HT-29 (cell line): ENCODE data around the gene COL9A2. TPM values are rescaled to one million over a fixed set of nuclear protein-coding genes. Genes with fewer than 3 reads are reported as not detected.

Experiments used
- DNase-seq: peaks from one replicate; pipeline ENCODE4 v3.0.0-alpha.2; 2015; ENCODE audit warnings: low spot score
- total RNA-seq: library from RNA; depleted of rRNA; stranded (reverse); fragments of >200 nt; shearing (Covaris generic); gene quantifications from 2 replicates; pipeline ENCODE4 v1.2.3, GENCODE V29; 2014; rRNA removed

Gene COL9A2
- total RNA-seq, 1 experiment from 2014 or later = 0.25 TPM

- no peak for DNase-seq
Measured at GRCh38 chr1:40264354-40264781, 52.7 kb downstream of the COL9A2 start.

GRCh38 chr1:40258445-40258769, 58.7 kb downstream of the COL9A2 start:
- no peak for DNase-seq

GRCh38 chr1:40257688-40258444, 59.2 kb downstream of the COL9A2 start, which contains the start of gene ZMPSTE24:
TSS of gene ZMPSTE24 (plus strand) at chr1:40258236. CDS start at chr1:40258272, 36 bp downstream.
- peak; percentile 96 for DNase-seq

- DNase-seq = no peak
Measured at GRCh38 chr1:40257313-40257687, 59.8 kb downstream of the COL9A2 start.

- DNase-seq = peak; percentile 7
Measured at GRCh38 chr1:40256401-40257084, 60.5 kb downstream of the COL9A2 start.

GRCh38 chr1:40255231-40255630, 61.9 kb downstream of the COL9A2 start:
- DNase-seq = no peak

- no peak for DNase-seq
Measured at GRCh38 chr1:40252601-40253000, 64.5 kb downstream of the COL9A2 start.

- DNase-seq = no peak
Measured at GRCh38 chr1:40251456-40251855, 65.6 kb downstream of the COL9A2 start.

Other genes with a start within 250 kb of the COL9A2 start
- gene PPT1, start 220.0 kb downstream of the COL9A2 start, total RNA-seq = 56.2 and 67.0 TPM in 2 replicates
- gene RLF, start 155.9 kb downstream of the COL9A2 start, total RNA-seq = 4.9 and 5.0 TPM in 2 replicates
- not detected in 2 replicates for gene TMCO2, start 69.3 kb downstream of the COL9A2 start, total RNA-seq
- gene ZMPSTE24, start 59.0 kb downstream of the COL9A2 start, total RNA-seq = 29.8 and 41.2 TPM in 2 replicates
- 12.9 and 14.1 TPM in 2 replicates for gene SMAP2, start 56.4 kb upstream of the COL9A2 start, total RNA-seq
- gene ZFP69B, start 133.2 kb upstream of the COL9A2 start, total RNA-seq = 0.57 and 1.3 TPM in 2 replicates
- 0.20 and 0.37 TPM in 2 replicates for gene ZFP69, start 160.0 kb upstream of the COL9A2 start, total RNA-seq
- 7.7 and 8.7 TPM in 2 replicates for gene EXO5, start 191.5 kb upstream of the COL9A2 start, total RNA-seq
- 1.2 and 1.4 TPM in 2 replicates for gene ZNF684, start 214.4 kb upstream of the COL9A2 start, total RNA-seq